Thoracic aorta (tissue), 2 donors: Measurements from ENCODE around the gene VAMP3. TPM values are rescaled to one million over a fixed set of nuclear protein-coding genes. Genes with fewer than 3 reads are reported as not detected.
A peak's percentile ranks its signal among the peaks of the same experiment; 100 is the strongest.

Experiments
- ATAC-seq: fragments of 150-250 bp; one replicate; pipeline ENCODE4 v1.8.0; 2017; ENCODE audit warnings: low read depth; ENCODE audit not compliant: insufficient number of reproducible peaks, low FRiP score
- DNase-seq: peaks from one replicate; pipeline ENCODE4 v3.0.0-alpha.2; 2020; ENCODE audit warnings: low spot score
- H3K27ac ChIP-seq, 2 donors: fragments of 200-600 bp; sonication (generic); 1 replicate in 1 of 2; 2 replicates in 1 of 2; pipeline ENCODE4 v1.5.1; 2016; ENCODE audit warnings: mild to moderate bottlenecking in 2 of 2, moderate library complexity in 2 of 2
- H3K27me3 ChIP-seq: fragments of 200-600 bp; sonication (generic); replicated peaks from 2 replicates; pipeline ENCODE4 v1.6.0; 2016; ENCODE audit warnings: mild to moderate bottlenecking; ENCODE audit not compliant: insufficient read depth
- H3K36me3 ChIP-seq: fragments of 200-600 bp; sonication (generic); one replicate; pipeline ENCODE4 v1.5.1; 2016
- H3K4me1 ChIP-seq, 2 donors: fragments of 200-600 bp; sonication (generic); 1 replicate in 1 of 2; 2 replicates in 1 of 2; pipeline versions ENCODE4 v1.5.1 to v1.6.0; 2016; ENCODE audit warnings: low read depth in 2 of 2, mild to moderate bottlenecking in 1 of 2; ENCODE audit not compliant: control insufficient read depth in 1 of 2
- H3K4me3 ChIP-seq: fragments of 200-600 bp; sonication (generic); 2 replicates; pipeline ENCODE4 v1.5.1; 2016; ENCODE audit warnings: mild to moderate bottlenecking
- H3K9me3 ChIP-seq: fragments of 200-600 bp; sonication (generic); 2 replicates; pipeline ENCODE4 v1.5.1; 2016
- total RNA-seq, 2 donors: library from RNA; depleted of rRNA; stranded (reverse); fragments of >200 nt; gene quantifications; one replicate each; pipeline versions ENCODE4 v1.1.0 to v1.2.3, GENCODE V29; 2016
- TF ChIP-seq, protein P1 (sequence below): fragments of 200-600 bp; sonication (generic); IDR thresholded peaks from one replicate; pipeline ENCODE4 v1.5.1; 2019; ENCODE audit warnings: antibody characterized with exemption

The VAMP3 gene
- total RNA-seq, 2 donors from 2014 or later = 87.3 to 102 TPM

DNA sequence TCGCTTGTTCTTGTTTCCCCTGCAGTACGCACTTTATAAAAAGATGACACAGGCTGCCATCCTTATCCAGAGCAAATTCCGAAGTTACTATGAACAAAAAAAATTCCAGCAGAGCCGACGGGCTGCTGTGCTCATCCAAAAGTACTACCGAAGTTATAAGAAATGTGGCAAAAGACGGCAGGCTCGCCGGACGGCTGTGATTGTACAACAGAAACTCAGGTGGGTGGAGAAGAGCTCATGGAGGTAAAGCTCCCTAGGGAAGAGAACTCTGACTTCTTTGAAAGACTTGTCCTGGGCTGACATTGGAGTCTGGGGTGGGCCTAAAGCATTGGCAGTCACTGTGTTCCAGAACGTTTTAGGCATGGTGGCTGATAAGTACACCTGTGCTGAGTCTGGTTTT lies 19.9 kb upstream of the VAMP3 start:
- Histone ChIP-seq H3K9me3 (no peaks in the 10 kb centered on the region), H3K36me3 (no peaks in the 10 kb centered on the region), H3K27me3 (no peaks in the 10 kb centered on the region), H3K4me1 (no peaks in the 10 kb centered on the region), H3K4me3 (no peak overlapping the region), H3K27ac (no peak overlapping the region)
- ATAC-seq (no peak), DNase-seq (no peak)
- TF ChIP-seq, protein P1, sequence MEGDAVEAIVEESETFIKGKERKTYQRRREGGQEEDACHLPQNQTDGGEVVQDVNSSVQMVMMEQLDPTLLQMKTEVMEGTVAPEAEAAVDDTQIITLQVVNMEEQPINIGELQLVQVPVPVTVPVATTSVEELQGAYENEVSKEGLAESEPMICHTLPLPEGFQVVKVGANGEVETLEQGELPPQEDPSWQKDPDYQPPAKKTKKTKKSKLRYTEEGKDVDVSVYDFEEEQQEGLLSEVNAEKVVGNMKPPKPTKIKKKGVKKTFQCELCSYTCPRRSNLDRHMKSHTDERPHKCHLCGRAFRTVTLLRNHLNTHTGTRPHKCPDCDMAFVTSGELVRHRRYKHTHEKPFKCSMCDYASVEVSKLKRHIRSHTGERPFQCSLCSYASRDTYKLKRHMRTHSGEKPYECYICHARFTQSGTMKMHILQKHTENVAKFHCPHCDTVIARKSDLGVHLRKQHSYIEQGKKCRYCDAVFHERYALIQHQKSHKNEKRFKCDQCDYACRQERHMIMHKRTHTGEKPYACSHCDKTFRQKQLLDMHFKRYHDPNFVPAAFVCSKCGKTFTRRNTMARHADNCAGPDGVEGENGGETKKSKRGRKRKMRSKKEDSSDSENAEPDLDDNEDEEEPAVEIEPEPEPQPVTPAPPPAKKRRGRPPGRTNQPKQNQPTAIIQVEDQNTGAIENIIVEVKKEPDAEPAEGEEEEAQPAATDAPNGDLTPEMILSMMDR = no peak

DNA sequence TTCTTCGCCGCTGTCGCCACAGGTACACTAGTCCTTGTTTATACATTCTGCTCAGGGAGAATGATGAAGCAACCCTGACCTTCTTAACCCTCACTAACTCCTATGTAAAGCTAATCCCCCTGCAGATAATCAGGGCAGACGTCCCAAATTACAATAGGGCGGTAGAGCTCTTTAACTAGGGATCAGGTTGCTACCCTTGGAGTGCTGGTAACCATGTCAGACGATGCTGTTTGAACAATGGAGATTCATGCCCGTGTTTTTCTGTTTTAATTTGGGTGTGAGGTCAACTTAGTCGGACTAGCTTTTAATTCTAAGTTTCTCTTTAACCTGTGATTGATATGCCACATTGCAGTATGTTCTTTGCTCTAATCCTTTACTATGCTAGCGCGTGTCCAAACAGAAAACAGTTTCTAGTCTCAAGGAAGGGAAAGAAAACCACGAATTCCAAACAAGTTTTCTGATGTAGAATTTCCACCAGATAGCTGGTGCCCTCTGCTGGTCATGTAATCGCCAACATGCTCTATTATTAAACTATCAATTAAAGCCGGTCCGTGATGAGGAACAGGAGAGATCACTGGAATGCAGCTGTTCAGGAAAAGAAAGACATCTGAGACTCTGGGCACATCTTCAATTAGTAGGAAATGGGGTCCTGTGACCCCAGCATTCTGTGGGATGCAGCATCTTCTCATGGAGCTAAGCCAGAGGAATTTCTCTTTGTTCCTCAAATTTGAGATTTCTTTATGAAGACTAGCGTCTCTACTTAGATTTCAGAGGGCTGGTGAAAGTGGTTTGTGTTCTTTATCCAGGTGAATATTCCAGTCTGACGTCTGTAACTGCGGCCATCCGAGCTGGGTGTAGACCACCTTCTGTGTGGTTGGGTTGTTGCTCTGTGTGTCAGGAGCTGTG lies 18.3 kb upstream of the VAMP3 start:
- no peak for ATAC-seq

DNA sequence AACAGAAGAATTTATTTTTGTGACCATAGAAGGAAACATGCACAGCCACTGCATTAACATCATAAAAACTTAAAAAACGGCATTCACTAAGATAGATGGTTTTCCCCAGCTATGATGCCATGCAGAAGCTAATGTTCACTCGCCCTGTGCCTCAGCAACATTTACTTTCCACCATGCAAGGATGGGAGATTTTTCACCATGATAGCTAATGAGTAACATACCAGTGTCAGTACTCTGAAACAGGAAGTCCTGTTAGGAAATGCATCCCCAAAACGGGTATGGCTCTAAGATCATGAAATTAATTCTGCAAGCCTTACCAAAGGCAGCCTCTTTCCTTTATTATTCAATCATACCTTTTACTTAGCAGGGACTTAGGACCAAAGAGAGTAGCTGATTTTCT lies 17.5 kb upstream of the VAMP3 start:
- TF ChIP-seq, protein P1 = no peak
- no peaks in the 10 kb centered on the region for H3K9me3 ChIP-seq
- H3K36me3 ChIP-seq = no peaks in the 10 kb centered on the region
- no peak overlapping the region for H3K27ac ChIP-seq
- H3K27me3 ChIP-seq = no peaks in the 10 kb centered on the region
- no peak for DNase-seq
- H3K4me3 ChIP-seq = no peak overlapping the region
- no peaks in the 10 kb centered on the region for H3K4me1 ChIP-seq
- no peak for ATAC-seq

More for the DNA sequence above, 18.3 kb upstream of the VAMP3 start:
- H3K27ac ChIP-seq = no peak overlapping the region
- no peaks in the 10 kb centered on the region for H3K9me3 ChIP-seq
- TF ChIP-seq, protein P1 = peak; percentile 69
- H3K4me3 ChIP-seq = peak overlapping the region; percentile 59
- DNase-seq = peak; percentile 15
- H3K36me3 ChIP-seq = no peaks in the 10 kb centered on the region
- no peaks in the 10 kb centered on the region for H3K4me1 ChIP-seq
- no peaks in the 10 kb centered on the region for H3K27me3 ChIP-seq

DNA sequence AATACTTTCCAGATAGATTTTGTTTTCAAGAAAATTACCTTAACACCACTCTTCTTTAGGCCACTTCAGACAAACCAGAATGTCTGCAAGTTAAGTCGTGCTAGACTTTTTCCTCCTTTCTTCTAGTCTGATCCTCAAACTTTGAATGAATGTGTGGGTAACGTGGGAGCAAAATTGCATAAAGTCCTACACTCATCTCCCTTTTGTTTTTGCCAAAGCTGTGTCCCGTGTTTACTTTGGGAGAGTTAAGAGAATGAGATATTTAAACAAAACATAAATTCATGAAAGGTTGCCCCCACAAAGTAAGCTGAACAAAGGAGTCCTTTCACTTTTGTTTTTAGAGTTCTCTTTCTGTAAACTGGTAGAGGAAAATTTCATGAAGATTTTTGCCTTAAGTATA lies 16.9 kb upstream of the VAMP3 start:
- no peaks in the 10 kb centered on the region for H3K36me3 ChIP-seq
- no peak overlapping the region for H3K4me3 ChIP-seq
- TF ChIP-seq, protein P1 = no peak
- DNase-seq = no peak
- no peak overlapping the region for H3K27ac ChIP-seq
- ATAC-seq = no peak
- no peaks in the 10 kb centered on the region for H3K27me3 ChIP-seq
- H3K4me1 ChIP-seq = no peaks in the 10 kb centered on the region
- H3K9me3 ChIP-seq = no peaks in the 10 kb centered on the region

DNA sequence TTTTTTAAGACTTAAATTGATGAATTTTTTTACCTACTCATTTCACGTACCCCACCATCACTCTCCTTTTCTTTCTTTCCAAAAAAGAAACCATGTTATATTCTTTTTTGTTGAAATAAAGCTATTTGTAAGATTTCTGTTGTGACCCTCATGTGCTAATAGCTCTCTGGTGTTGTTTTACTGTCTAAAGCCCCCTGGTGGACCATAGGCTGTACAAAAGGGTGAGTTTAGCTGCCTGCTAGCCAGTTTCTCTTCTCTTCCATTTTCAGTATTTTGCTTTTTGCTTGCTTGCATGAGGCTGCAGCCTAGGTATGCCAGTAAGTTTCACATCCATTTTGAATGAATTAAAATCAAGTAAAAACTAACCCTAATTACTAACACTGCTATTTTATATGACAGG lies 15.6 kb upstream of the VAMP3 start:
- no peak for ATAC-seq

More for the DNA sequence above, 15.6 kb upstream of the VAMP3 start:
- TF ChIP-seq, protein P1 = no peak
- H3K4me3 ChIP-seq = no peak overlapping the region
- no peaks in the 10 kb centered on the region for H3K9me3 ChIP-seq
- no peaks in the 10 kb centered on the region for H3K36me3 ChIP-seq
- DNase-seq = no peak
- H3K4me1 ChIP-seq = no peaks in the 10 kb centered on the region
- H3K27ac ChIP-seq = no peak overlapping the region
- no peaks in the 10 kb centered on the region for H3K27me3 ChIP-seq
